Measurements from ENCODE around the gene WFS1. TPM values are rescaled to one million over a fixed set of nuclear protein-coding genes. Genes with fewer than 3 reads are reported as not detected.

WFS1 gene
- total and polyA plus RNA-seq, 2 of the 13 experiments (the other 11 are each of a cell fraction or from before 2014, with no cell fraction given) = 39.1 to 42.2 TPM

- no peak for TF ChIP-seq ELK4 (CRISPR knock-in tag; IDR thresholded peaks at IDR 0.05; ENCODE audit: borderline replicate concordance)
- peak; percentile 83 for TF ChIP-seq POLR2G (IDR thresholded peaks at IDR 0.05; ENCODE audit: low read depth, low read length)
- TF ChIP-seq TIGD3 (CRISPR knock-in tag; IDR thresholded peaks at IDR 0.05; ENCODE audit: borderline replicate concordance) = no peak
- no peak for TF ChIP-seq ZFP36 (IDR thresholded peaks at IDR 0.05; ENCODE audit: borderline replicate concordance, low read depth, low read length, partially characterized antibody)
- peak; percentile 43; the same call in 1 of the 2 replicates for TF ChIP-seq MXD3 (CRISPR knock-in tag; IDR thresholded peaks at IDR 0.05)
- TF ChIP-seq ZNF737 (CRISPR knock-in tag; IDR thresholded peaks at IDR 0.05; ENCODE audit: borderline replicate concordance) = no peak
- no peak for TF ChIP-seq DNMT1 (CRISPR knock-in tag; IDR thresholded peaks at IDR 0.05)
- TF ChIP-seq SRY (CRISPR knock-in tag; IDR thresholded peaks at IDR 0.05) = peak; percentile 58; the same call in 1 of the 2 replicates
- TF ChIP-seq ZNF768 (CRISPR knock-in tag; IDR thresholded peaks at IDR 0.05) = 0 out of 2 replicates have a peak, but pooled peaks have one; percentile 33
- no peak for TF ChIP-seq FOXA1 (IDR thresholded peaks at IDR 0.05)
- no peak for TF ChIP-seq FOXA1 (CRISPR knock-in tag; IDR thresholded peaks at IDR 0.05)
- no peak for TF ChIP-seq ZNF556 (CRISPR knock-in tag; IDR thresholded peaks at IDR 0.05; ENCODE audit: borderline replicate concordance)
- no peak for TF ChIP-seq ZNF589 (CRISPR knock-in tag; conservative IDR thresholded peaks at IDR 0.05)
- TF ChIP-seq ZNF761 (CRISPR knock-in tag; conservative IDR thresholded peaks at IDR 0.05) = peak; percentile 45; the same call in 1 of the 2 replicates
- 0 out of 2 replicates have a peak, but pooled peaks have one; percentile 22 for TF ChIP-seq ZNF414 (CRISPR knock-in tag; IDR thresholded peaks at IDR 0.05)
- peak; percentile 16; the same call in 1 of the 2 replicates for TF ChIP-seq ISL2 (CRISPR knock-in tag; IDR thresholded peaks at IDR 0.05)
- TF ChIP-seq ZBTB7A (CRISPR knock-in tag; IDR thresholded peaks at IDR 0.05) = no peak
- TF ChIP-seq ZNF451 (CRISPR knock-in tag; IDR thresholded peaks at IDR 0.05) = no peak
- TF ChIP-seq SP4 (CRISPR knock-in tag; IDR thresholded peaks at IDR 0.05) = peak; percentile 86
- TF ChIP-seq ZNF18 (CRISPR knock-in tag; IDR thresholded peaks at IDR 0.05; ENCODE audit: insufficient replicate concordance) = no peak
- no peak for TF ChIP-seq RFXANK (CRISPR knock-in tag; IDR thresholded peaks at IDR 0.05)
- TF ChIP-seq HCFC1 (IDR thresholded peaks at IDR 0.05; ENCODE audit: low read depth, low read length) = no peak
Observed at GRCh38 chr4:6269616-6270511, at the start of gene WFS1 (continued).
